PFSK-1 (cell line): ENCODE results near the gene WNT8A.

Experiments
- FOXP2 ChIP-seq: optimal IDR thresholded peaks from 2 replicates; pipeline ENCODE3; 2011; ENCODE audit warnings: borderline replicate concordance, control low read depth, inconsistent platforms; ENCODE audit not compliant: insufficient read depth; ENCODE audit errors: extremely low read length, extremely low read depth
- POLR2AphosphoS5 ChIP-seq: IDR thresholded peaks from 2 replicates; pipeline ENCODE4 v1.6.1; 2012; ENCODE audit warnings: low read depth, mild to moderate bottlenecking, control low read depth, low read length, moderate library complexity
- SIN3A ChIP-seq: IDR thresholded peaks from 2 replicates; pipeline ENCODE4 v1.6.1; 2012; ENCODE audit warnings: mild to moderate bottlenecking, low read length, moderate library complexity, borderline replicate concordance; ENCODE audit not compliant: insufficient read depth
- TAF1 ChIP-seq: IDR thresholded peaks from 2 replicates; pipeline ENCODE4 v1.6.1; 2012; ENCODE audit warnings: low read length, control low read depth, borderline replicate concordance; ENCODE audit not compliant: insufficient read depth
- TF ChIP-seq, protein P1 (sequence below), 2 experiments: IDR thresholded peaks; 2 replicates each; pipeline versions ENCODE4 v1.6.1 to v1.8.0; 2011 to 2012; ENCODE audit warnings: low read depth in 2 of 2, low read length in 2 of 2, control low read depth in 1 of 2, inconsistent platforms in 1 of 2, mild to moderate bottlenecking in 1 of 2, moderate library complexity in 1 of 2; ENCODE audit not compliant: insufficient read depth in 1 of 2

Gene WNT8A

GRCh38 chr5:138096363-138096762 is 12.5 kb downstream of the WNT8A start:
- TF ChIP-seq POLR2AphosphoS5 = no peak
- TF ChIP-seq, protein P1, sequence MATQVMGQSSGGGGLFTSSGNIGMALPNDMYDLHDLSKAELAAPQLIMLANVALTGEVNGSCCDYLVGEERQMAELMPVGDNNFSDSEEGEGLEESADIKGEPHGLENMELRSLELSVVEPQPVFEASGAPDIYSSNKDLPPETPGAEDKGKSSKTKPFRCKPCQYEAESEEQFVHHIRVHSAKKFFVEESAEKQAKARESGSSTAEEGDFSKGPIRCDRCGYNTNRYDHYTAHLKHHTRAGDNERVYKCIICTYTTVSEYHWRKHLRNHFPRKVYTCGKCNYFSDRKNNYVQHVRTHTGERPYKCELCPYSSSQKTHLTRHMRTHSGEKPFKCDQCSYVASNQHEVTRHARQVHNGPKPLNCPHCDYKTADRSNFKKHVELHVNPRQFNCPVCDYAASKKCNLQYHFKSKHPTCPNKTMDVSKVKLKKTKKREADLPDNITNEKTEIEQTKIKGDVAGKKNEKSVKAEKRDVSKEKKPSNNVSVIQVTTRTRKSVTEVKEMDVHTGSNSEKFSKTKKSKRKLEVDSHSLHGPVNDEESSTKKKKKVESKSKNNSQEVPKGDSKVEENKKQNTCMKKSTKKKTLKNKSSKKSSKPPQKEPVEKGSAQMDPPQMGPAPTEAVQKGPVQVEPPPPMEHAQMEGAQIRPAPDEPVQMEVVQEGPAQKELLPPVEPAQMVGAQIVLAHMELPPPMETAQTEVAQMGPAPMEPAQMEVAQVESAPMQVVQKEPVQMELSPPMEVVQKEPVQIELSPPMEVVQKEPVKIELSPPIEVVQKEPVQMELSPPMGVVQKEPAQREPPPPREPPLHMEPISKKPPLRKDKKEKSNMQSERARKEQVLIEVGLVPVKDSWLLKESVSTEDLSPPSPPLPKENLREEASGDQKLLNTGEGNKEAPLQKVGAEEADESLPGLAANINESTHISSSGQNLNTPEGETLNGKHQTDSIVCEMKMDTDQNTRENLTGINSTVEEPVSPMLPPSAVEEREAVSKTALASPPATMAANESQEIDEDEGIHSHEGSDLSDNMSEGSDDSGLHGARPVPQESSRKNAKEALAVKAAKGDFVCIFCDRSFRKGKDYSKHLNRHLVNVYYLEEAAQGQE (IDR thresholded peaks at IDR 0.05; ENCODE audit: insufficient read depth in 1 of 2, low read depth in 2 of 2, low read length in 2 of 2) = no peak
- TF ChIP-seq SIN3A = no peak
- no peak for TF ChIP-seq TAF1

- no peak for TF ChIP-seq FOXP2
- no peak for TF ChIP-seq TAF1
- no peak for TF ChIP-seq POLR2AphosphoS5
- TF ChIP-seq, protein P1 (IDR thresholded peaks at IDR 0.05; ENCODE audit: insufficient read depth in 1 of 2, low read depth in 2 of 2, low read length in 2 of 2) = no peak
- no peak for TF ChIP-seq SIN3A
Measured at GRCh38 chr5:138096997-138097828, 13.4 kb downstream of the WNT8A start.

- TF ChIP-seq TAF1 = no peak
- TF ChIP-seq, protein P1 (IDR thresholded peaks at IDR 0.05; ENCODE audit: insufficient read depth in 1 of 2, low read depth in 2 of 2, low read length in 2 of 2) = no peak
- TF ChIP-seq SIN3A = no peak
- TF ChIP-seq FOXP2 = no peak
- TF ChIP-seq POLR2AphosphoS5 = no peak
Measured at GRCh38 chr5:138102454-138103318, 18.9 kb downstream of the WNT8A start.

DNA sequence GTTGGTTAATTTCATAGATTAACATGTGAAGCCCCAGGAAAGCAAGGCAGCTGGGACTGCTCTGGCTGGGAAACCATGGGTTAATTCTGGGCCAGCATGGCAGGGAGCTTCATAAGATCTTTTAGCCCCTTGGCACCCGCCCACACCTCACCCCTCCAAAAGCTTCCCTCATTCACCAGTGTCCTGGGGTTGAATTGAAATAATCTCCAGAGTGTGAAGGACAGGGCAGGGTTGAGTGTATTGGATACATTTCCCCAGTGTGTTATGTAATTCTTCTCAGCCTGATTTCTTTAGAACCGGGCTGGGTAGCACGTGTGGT is 19.4 kb downstream of the WNT8A start:
- TF ChIP-seq, protein P1 (IDR thresholded peaks at IDR 0.05; ENCODE audit: insufficient read depth in 1 of 2, low read depth in 2 of 2, low read length in 2 of 2) = no peak
- TF ChIP-seq POLR2AphosphoS5 = no peak
- TF ChIP-seq SIN3A = no peak
- TF ChIP-seq FOXP2 = no peak
- TF ChIP-seq TAF1 = no peak
